Neural crest cell (in vitro differentiated cells): ENCODE measurements around the gene MTX2. TPM values are rescaled to one million over a fixed set of nuclear protein-coding genes. Genes with fewer than 3 reads are reported as not detected.

Experiments
- DNase-seq: peaks from one replicate; pipeline ENCODE4 v3.0.0; 2021; ENCODE audit warnings: low read depth, mixed read lengths, low spot score
- H3K27ac Mint-ChIP-seq: one replicate; pipeline ENCODE4 v1.8.0; 2021; ENCODE audit warnings: mild to moderate bottlenecking, mixed read lengths; ENCODE audit not compliant: unreplicated experiment
- H3K27me3 Mint-ChIP-seq: 2 replicates; pipeline ENCODE4 v1.8.0; 2021; ENCODE audit warnings: low read depth, mild to moderate bottlenecking, mixed read lengths
- H3K36me3 Mint-ChIP-seq: 2 replicates; pipeline ENCODE4 v1.8.0; 2021; ENCODE audit warnings: low read depth, mild to moderate bottlenecking, mixed read lengths
- H3K4me1 Mint-ChIP-seq: 2 replicates; pipeline ENCODE4 v1.8.0; 2021; ENCODE audit warnings: mixed read lengths
- H3K4me3 Mint-ChIP-seq: one replicate; pipeline ENCODE4 v1.8.0; 2021; ENCODE audit warnings: mild to moderate bottlenecking, mixed read lengths
- H3K9me3 Mint-ChIP-seq: 2 replicates; pipeline ENCODE4 v1.8.0; 2021; ENCODE audit warnings: mixed read lengths
- total RNA-seq: library from RNA; stranded (reverse); gene quantifications from 2 replicates; pipeline ENCODE4 v1.2.1, GENCODE V29; 2021
- TF ChIP-seq, protein P1 (sequence below): fragments of 200-600 bp; sonication (generic); conservative IDR thresholded peaks from 2 replicates; pipeline ENCODE4 v1.5.0; 2021; ENCODE audit warnings: antibody characterized with exemption, mild to moderate bottlenecking

The MTX2 gene
- total RNA-seq, 1 donor from 2014 or later: 23.7 TPM

DNA sequence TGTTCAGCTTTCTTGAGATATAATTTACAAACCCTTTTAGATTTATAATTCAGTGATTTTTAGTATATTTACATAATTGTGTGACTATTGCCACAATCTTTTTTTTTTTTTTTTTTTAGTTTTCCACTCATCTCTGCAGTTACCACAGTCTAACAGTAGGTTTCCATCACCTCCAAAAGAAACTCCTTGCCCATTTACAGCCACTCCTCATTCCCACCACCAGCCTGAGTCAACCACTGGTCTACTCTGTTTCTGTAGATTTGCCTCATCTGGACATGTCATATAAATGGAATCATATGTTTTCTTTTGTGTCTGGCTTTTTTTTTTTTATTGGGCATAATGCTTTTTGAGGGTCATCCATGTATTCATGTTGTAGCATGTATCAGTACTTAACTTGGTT, 16.1 kb downstream of the MTX2 start:
- H3K9me3 Mint-ChIP-seq: no peaks in the 10 kb centered on the region
- H3K27ac Mint-ChIP-seq: no peak overlapping the region
- no peak for DNase-seq
- TF ChIP-seq, protein P1, sequence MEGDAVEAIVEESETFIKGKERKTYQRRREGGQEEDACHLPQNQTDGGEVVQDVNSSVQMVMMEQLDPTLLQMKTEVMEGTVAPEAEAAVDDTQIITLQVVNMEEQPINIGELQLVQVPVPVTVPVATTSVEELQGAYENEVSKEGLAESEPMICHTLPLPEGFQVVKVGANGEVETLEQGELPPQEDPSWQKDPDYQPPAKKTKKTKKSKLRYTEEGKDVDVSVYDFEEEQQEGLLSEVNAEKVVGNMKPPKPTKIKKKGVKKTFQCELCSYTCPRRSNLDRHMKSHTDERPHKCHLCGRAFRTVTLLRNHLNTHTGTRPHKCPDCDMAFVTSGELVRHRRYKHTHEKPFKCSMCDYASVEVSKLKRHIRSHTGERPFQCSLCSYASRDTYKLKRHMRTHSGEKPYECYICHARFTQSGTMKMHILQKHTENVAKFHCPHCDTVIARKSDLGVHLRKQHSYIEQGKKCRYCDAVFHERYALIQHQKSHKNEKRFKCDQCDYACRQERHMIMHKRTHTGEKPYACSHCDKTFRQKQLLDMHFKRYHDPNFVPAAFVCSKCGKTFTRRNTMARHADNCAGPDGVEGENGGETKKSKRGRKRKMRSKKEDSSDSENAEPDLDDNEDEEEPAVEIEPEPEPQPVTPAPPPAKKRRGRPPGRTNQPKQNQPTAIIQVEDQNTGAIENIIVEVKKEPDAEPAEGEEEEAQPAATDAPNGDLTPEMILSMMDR: peak; percentile 27
- H3K4me3 Mint-ChIP-seq: no peak overlapping the region
- H3K36me3 Mint-ChIP-seq: peaks cover 2% of the 10 kb centered on the region
- H3K27me3 Mint-ChIP-seq: no peaks in the 10 kb centered on the region
- H3K4me1 Mint-ChIP-seq: no peaks in the 10 kb centered on the region

DNA sequence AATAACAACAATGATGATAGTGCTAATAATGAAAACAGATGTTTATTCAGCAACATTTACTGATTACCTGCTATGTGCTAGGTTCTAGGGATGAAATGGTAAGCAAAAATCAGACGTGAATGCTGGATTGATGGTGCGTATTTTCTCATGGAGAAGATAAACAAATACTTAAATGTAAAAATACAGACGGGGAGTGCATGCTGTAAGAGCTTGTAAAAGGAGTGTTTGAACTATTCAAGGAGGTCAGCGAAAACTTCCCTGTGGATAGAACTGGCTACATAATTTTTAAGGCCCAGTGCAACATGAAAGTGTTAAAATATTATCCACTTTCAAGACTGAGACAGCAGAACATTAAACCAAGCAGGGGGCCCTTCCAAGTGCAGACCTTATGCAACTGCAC, 22.1 kb downstream of the MTX2 start:
- DNase-seq: no peak
- Mint-ChIP-seq H3K36me3 (peaks cover 2% of the 10 kb centered on the region), H3K9me3 (no peaks in the 10 kb centered on the region), H3K4me3 (no peak overlapping the region), H3K27me3 (no peaks in the 10 kb centered on the region), H3K27ac (no peak overlapping the region), H3K4me1 (peaks cover 5% of the 10 kb centered on the region)
- TF ChIP-seq, protein P1: no peak

DNA sequence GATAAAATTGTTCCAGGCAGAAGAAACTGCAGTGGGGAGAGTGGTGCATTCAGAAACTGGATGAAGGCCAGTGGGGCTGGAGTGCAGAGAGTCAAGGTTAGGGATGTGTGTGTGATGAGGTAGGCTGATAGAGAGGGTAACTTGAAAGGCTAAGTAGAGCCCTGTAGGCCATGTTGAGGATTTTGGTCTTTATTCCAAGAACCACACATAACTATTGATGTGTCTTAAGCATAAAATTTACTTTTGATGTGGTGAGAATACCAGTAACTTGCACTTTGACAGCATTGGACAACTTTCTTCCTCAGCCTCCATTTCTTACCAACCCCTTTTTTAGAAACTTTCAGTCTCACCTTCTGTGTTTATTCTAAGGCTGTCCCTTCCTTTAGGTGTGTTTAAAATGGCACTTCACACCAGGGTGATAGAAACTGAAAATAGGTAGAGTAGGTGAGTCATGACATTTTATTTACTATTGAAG, 22.6 kb downstream of the MTX2 start:
- Mint-ChIP-seq H3K4me3 (no peak overlapping the region), H3K36me3 (peaks cover under 1% of the 10 kb centered on the region)

DNA sequence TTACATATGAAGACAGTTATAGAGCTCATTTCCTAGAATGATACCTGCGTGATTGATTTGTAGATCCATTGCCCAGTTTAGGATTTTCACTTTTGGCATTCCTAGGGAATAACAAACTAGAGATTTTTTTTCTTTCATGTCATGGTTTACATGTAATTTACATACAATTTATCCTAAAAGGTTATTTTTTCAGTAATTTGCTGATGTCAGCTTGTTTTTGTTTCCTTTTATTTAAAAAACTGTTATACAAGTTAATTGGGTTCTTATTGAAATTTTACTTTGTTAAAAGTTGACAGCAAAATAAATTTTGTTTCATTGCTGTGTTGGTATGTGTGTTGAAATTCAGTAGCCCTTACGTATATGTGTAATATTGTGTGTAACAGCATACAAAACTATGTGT, 23.4 kb downstream of the MTX2 start:
- DNase-seq: no peak
- Mint-ChIP-seq H3K9me3 (no peaks in the 10 kb centered on the region), H3K27me3 (no peaks in the 10 kb centered on the region), H3K4me3 (no peak overlapping the region), H3K4me1 (peaks cover 5% of the 10 kb centered on the region), H3K27ac (no peak overlapping the region), H3K36me3 (no peaks in the 10 kb centered on the region)
- TF ChIP-seq, protein P1: no peak

More for the DNA sequence above, 22.6 kb downstream of the MTX2 start:
- Mint-ChIP-seq H3K27me3 (no peaks in the 10 kb centered on the region), H3K27ac (peak overlapping the region; percentile 10), H3K4me1 (peaks cover 5% of the 10 kb centered on the region), H3K9me3 (no peaks in the 10 kb centered on the region)
- TF ChIP-seq, protein P1: no peak
- DNase-seq: no peak

DNA sequence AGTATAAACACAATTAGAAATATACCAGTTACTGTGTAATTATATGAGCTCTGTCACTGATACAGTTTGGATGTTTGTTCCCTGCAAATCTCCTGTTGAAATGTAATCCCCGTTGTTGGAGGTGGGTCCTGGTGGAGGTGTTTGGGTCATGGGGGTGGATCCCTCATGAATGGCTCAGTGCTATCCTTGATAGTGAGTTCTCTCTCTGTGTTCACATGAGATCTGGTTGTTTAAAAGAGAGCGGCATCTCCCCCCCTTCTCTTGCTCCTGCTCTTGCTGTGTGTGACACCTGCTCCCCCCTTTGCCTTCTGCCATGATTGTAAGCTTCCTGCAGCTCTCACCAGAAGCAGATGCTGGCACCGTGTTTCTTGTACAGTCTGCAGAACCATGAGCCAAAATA, 24.1 kb downstream of the MTX2 start:
- Mint-ChIP-seq H3K4me1 (peaks cover 5% of the 10 kb centered on the region), H3K27me3 (no peaks in the 10 kb centered on the region), H3K4me3 (no peak overlapping the region), H3K9me3 (no peaks in the 10 kb centered on the region), H3K27ac (no peak overlapping the region), H3K36me3 (no peaks in the 10 kb centered on the region)
- no peak for DNase-seq
- TF ChIP-seq, protein P1: no peak

DNA sequence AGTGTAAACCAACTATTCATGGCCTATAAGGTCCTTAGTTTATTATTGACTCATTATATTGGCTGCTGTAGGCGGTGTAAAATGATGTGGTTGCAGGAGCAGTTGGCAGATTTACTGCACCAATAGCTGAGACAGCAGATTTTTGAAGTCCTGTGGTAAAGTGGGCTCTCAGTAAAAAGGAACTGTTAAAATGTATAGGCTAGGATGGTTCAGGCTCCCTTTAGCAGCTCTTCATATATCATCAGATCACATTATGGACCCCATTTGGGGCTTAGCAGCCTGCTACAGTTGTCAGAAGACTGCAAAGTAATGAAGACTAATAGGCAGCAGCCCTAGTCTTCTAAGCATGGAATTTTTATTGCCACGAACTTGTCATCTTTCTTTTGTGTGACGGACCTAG, 27.8 kb downstream of the MTX2 start:
- H3K4me1 Mint-ChIP-seq: peaks cover 5% of the 10 kb centered on the region
- no peak for DNase-seq
- H3K4me3 Mint-ChIP-seq: no peak overlapping the region
- no peak overlapping the region for H3K27ac Mint-ChIP-seq
- H3K9me3 Mint-ChIP-seq: no peaks in the 10 kb centered on the region
- TF ChIP-seq, protein P1: no peak
- H3K27me3 Mint-ChIP-seq: no peaks in the 10 kb centered on the region
- H3K36me3 Mint-ChIP-seq: no peaks in the 10 kb centered on the region
